K562 treated with DMSO at 1 percent for 48 hours (cell line): Measurements from ENCODE around the gene KIN. TPM values are rescaled to one million over a fixed set of nuclear protein-coding genes. Genes with fewer than 3 reads are reported as not detected.

Experiments
- total RNA-seq: library from RNA; unstranded; fragments of 300-600 nt; gene quantifications from 2 replicates; pipeline ENCODE4 v1.2.3, GENCODE V29; 2022; ENCODE audit warnings: low replicate concordance; ENCODE audit errors: extremely low read depth

The KIN gene, protein sequence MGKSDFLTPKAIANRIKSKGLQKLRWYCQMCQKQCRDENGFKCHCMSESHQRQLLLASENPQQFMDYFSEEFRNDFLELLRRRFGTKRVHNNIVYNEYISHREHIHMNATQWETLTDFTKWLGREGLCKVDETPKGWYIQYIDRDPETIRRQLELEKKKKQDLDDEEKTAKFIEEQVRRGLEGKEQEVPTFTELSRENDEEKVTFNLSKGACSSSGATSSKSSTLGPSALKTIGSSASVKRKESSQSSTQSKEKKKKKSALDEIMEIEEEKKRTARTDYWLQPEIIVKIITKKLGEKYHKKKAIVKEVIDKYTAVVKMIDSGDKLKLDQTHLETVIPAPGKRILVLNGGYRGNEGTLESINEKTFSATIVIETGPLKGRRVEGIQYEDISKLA
- total RNA-seq = not detected in 2 replicates

DNA sequence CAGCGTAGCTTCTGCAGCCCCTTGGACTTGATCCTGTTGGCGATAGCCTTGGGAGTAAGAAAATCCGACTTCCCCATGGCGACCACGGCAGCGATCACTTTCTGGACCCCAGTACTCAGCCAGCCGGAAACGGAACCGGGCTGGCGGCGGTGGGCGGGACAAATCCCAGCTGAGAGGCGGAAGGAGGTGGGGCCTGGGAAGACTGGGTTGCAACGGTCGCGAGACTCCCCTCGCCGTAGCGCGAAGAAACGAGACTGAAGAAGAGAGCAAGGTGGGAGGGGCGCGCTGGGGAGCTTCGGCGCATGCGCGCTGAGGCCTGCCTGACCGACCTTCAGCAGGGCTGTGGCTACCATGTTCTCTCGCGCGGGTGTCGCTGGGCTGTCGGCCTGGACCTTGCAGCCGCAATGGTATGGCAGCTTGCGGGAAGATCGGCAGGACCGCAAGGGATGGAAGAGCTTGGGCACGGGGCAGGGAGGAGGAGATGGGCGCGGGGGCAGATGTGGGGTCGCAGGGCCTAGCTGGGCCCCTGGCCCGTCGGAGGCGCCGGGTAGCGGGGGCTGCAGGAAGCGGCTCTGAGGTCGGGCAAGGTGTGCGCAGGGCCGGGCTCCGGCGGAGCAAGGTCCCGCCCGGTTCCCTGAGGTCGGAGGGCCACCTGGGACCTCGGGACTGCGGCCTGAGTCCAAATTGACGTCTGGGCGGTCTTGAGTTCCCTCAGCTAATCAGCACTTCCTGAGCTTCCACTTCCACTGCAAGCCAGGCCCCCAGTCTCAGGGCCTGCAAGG, at the start of gene KIN, which contains the start of gene ATP5F1C:
KIN (minus strand) TSS at position 137 of the 782 bp plus-strand sequence; CDS start at position 77, 60 bp downstream.
ATP5F1C (plus strand) TSS at position 321 of the 782 bp plus-strand sequence; CDS start at position 352, 31 bp downstream.

DNA sequence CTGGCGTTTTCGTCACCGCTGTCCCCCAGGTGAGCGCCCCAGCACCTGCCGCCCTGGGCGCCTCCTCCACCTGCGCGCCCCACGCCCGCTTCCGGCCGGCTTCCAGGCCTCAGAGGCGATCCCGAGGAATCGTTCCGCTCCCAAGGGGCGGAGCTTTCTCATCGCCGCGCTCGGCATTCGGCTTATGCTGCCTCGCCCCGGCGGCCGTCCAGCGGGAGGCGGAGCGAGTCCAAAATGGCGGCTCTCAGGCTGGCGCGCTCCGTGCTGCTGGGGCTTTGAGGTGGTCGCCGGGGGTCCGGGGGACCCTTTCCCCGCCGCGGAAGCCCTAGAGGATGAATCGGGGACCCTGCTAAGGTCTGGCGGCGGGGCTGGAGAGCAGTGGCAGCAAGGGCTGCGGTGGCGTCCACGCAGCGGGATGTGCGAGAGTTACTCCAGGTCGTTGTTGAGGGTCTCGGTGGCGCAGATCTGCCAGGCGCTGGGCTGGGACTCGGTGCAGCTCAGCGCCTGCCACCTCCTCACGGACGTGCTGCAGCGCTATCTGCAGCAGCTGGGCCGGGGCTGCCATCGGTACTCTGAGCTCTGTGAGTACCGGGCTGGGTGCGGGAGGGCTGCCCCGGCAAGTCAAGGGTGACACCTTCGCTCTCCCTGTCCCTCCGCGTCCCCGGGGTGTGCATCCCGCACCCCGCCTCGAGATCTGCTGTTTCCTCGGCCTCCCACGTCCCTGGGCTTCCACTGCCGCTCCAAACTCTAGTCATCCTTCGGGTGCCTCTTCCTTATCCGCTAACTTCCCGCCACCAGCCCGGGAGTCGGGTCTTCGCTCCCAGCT, 30.7 kb upstream of the KIN start, which contains the start of gene TAF3:
TAF3 (plus strand) TSS at position 211 of the 826 bp plus-strand sequence; CDS start at position 416, 205 bp downstream.

DNA sequence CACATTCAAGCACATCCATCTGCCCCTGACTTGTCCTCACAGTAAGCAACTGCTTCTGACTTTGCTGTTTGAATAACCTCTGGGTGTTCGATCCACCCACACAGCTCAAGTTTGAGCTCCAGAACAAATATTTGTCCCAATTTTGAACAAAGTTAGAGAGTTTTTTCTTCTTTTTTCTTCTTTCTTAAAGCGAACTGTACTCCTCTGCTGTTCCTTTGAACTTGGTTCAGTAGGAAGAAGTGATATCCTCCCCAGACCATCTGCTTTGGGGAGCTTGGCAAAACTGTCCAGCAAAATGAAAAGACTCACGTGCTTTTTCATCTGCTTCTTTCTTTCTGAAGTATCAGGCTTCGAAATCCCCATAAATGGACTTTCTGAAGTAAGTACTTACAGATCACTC, 84.7 kb downstream of the KIN start, which contains the start of gene ITIH2:
ITIH2 (plus strand) TSS at position 177 of the 400 bp plus-strand sequence; CDS start at position 296, 119 bp downstream.

Other genes with a start within 250 kb of the KIN start
- not detected in 2 replicates for gene ITIH5, start 121.0 kb downstream of the KIN start, total RNA-seq
- not detected in 2 replicates for gene ITIH2, start 84.7 kb downstream of the KIN start, total RNA-seq
- gene ATP5F1C, start 184 bp upstream of the KIN start, total RNA-seq = 1,679 TPM in 1 of 2 replicates, not detected in the other
- not detected in 2 replicates for gene TAF3, start 30.5 kb upstream of the KIN start, total RNA-seq